Bronchial epithelial cell (primary cell): ENCODE data around the gene RNU2-63P. TPM values are rescaled to one million over a fixed set of nuclear protein-coding genes. Genes with fewer than 3 reads are reported as not detected.
A peak's percentile ranks its signal among the peaks of the same experiment; 100 is the strongest.

Experiments
- DNase-seq: peaks from one replicate; pipeline ENCODE4 v3.0.0-alpha.2; 2010; ENCODE audit warnings: low read depth
- FAIRE-seq: peaks from 2 replicates; lab custom pipeline; 2011; peaks lifted over from hg19 to GRCh38; lab: Jason Lieb, UNC
- H3K27me3 ChIP-seq: 2 replicates; pipeline ENCODE4 v1.5.1; 2011; ENCODE audit warnings: low read length; ENCODE audit not compliant: control insufficient read depth, insufficient read depth
- H3K36me3 ChIP-seq: 2 replicates; pipeline ENCODE4 v1.5.1; 2011; ENCODE audit warnings: low read length; ENCODE audit not compliant: control insufficient read depth, insufficient read depth
- H3K4me3 ChIP-seq: 2 replicates; pipeline ENCODE4 v1.5.1; 2011; ENCODE audit warnings: mild to moderate bottlenecking, low read depth, low read length, control low read depth
- total RNA-seq: library from RNA; depleted of rRNA; stranded (reverse); fragments of >200 nt; gene quantifications from 2 replicates; pipeline ENCODE4 v1.2.1, GENCODE V29; 2014
- TF ChIP-seq, protein P1 (sequence below): IDR thresholded peaks from 2 replicates; pipeline ENCODE4 v1.5.1; 2011; ENCODE audit warnings: mild to moderate bottlenecking, moderate library complexity, low read length, control low read depth, inconsistent platforms; ENCODE audit not compliant: insufficient read depth, severe bottlenecking

RNU2-63P gene
- total RNA-seq, 1 donor from 2014 or later: not detected

DNA sequence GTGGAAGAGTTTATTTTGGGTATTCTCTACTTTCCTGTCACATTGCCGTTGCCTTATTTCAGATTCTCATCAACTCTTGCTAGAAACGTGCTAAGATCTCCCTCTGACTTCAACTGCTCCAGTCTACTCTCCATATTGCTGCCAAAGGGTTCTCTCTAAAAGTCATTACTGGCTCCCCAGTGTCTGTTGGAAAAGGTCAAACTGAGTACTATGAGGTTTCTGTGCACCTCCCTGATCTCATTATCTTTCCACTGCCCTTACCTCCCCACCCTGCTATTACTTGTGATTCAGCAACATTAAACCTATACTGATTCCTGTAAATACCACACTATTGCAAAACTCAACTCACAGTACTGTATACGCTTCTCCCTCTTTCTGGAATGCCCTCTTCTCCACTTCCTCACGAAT is 41.1 kb upstream of the RNU2-63P start:
- FAIRE-seq (no peak), DNase-seq (no peak)
- H3K36me3 ChIP-seq: no peaks in the 10 kb centered on the region
- no peaks in the 10 kb centered on the region for H3K27me3 ChIP-seq
- H3K4me3 ChIP-seq: no peak overlapping the region
- TF ChIP-seq, protein P1, sequence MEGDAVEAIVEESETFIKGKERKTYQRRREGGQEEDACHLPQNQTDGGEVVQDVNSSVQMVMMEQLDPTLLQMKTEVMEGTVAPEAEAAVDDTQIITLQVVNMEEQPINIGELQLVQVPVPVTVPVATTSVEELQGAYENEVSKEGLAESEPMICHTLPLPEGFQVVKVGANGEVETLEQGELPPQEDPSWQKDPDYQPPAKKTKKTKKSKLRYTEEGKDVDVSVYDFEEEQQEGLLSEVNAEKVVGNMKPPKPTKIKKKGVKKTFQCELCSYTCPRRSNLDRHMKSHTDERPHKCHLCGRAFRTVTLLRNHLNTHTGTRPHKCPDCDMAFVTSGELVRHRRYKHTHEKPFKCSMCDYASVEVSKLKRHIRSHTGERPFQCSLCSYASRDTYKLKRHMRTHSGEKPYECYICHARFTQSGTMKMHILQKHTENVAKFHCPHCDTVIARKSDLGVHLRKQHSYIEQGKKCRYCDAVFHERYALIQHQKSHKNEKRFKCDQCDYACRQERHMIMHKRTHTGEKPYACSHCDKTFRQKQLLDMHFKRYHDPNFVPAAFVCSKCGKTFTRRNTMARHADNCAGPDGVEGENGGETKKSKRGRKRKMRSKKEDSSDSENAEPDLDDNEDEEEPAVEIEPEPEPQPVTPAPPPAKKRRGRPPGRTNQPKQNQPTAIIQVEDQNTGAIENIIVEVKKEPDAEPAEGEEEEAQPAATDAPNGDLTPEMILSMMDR: no peak

DNA sequence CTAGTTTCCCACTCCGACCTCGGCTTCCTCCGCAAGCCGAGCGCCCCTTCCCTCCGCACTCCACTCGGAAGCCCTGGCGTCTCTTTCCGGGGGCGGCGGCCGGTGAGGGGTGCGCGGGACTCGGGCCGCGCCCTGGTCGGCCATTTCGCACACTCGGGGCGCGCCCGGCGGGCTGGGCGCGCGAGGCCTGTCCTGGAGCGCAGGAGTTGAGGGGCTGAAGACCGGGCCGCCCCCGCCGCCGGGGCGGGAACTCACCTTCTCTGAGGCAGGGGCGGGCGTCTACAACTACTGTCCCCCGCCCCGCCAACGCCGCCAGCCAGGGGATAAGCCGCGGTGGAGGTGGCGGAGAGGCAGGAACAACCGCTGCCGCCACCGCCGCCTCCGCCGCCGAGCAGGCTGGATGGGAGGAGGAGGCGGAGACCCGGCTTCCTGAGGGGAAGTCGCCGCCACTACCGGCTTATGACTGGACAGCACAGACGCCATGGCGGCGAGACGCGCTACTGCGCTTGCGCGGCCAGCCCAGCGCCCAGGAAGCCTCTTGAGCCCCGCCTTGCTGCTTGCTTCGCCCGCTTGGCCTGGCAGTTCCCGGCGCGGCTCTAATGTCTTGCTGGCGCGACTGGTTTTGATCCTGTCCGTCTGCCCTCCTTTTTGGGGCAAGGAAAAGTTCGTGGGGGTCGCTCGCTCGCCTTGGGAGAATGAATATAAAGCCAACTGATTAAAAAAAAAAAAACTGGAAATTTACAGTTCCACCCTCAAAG is 39.2 kb upstream of the RNU2-63P start, which contains the start of gene KRCC1:
Gene KRCC1, minus strand, starts transcription at position 413 of the 758 bp plus-strand sequence. CDS start 27,220 bp downstream, outside the sequence.
- DNase-seq (peak; percentile 92), FAIRE-seq (no peak)
- TF ChIP-seq, protein P1: no peak
- Histone ChIP-seq H3K4me3 (peak within 1 kb of the TSS; percentile 87), H3K36me3 (no peaks in the 10 kb centered on the region), H3K27me3 (no peaks in the 10 kb centered on the region)

DNA sequence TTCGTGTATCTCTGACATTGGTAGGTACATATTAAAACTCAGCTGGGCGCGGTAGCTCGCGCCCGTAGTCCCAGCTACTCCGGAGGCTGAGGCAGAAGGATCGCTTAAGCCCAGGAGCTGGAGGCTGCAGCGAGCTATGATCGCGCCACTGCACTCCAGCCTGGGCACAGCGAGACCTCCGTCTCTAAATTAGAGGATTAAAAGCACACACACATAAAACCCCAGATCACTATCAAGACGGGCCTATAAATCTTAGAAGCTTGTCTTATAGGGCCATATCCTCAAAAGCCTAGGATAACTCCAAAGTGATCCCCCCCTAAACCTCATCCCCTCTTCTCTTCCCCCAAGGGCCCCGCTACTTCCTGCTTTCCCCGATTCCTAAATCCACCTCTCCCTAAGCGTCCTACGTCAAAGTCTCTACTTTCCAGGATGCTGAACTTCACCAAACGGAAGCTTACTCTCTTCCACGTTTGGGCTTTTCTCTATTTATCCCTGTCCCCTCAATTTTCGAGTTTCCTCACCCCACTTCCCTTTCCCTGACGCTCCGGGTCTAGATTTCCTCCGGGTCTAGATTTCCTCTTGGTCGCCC is 38.5 kb upstream of the RNU2-63P start:
- Histone ChIP-seq H3K4me3 (peak overlapping the region; percentile 87), H3K27me3 (no peaks in the 10 kb centered on the region), H3K36me3 (no peaks in the 10 kb centered on the region)
- DNase-seq (peak; percentile 16), FAIRE-seq (no peak)
- TF ChIP-seq, protein P1: no peak

DNA sequence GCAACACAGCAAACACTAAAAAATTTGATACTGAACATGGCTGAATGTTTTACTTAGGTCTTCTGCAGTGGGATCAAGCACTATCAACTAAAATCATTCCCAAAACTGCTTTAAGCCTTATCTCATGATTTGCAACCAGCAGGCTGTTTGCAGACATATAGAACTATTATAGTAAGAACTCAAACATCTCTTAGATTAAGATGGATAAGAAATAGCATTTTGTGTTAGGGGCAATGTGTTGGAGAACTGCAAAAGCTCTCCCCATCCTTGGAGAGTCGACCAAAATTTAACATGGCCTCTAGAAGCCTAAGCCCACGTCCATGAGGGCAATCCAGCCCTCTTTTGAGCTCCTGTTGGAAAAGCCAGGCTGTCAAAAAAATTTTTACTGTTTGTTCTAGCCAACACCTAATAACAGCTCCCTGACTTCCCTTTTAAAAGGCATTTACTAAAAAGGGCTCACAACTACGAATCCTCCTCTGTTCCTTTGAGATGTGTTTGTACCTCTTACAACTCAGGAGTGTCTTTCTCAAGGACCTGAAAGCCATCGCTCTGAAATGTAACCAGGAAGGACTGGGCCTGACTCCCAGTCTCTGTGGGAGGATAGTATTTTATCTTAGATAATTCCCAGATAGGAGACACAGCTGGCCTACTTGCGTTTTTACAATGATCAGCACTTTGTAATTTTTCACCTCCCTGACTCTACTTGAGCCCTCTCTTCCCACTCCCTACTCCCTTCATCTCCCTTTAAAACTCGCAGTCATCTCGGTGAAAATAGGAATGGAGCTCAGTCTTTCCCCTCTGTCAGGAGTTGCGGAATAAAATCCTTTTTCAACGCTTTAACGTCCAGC is 37.8 kb upstream of the RNU2-63P start:
- TF ChIP-seq, protein P1: no peak
- Histone ChIP-seq H3K4me3 (peak overlapping the region; percentile 87), H3K36me3 (no peaks in the 10 kb centered on the region), H3K27me3 (no peaks in the 10 kb centered on the region)
- no peak for DNase-seq
- no peak for FAIRE-seq

DNA sequence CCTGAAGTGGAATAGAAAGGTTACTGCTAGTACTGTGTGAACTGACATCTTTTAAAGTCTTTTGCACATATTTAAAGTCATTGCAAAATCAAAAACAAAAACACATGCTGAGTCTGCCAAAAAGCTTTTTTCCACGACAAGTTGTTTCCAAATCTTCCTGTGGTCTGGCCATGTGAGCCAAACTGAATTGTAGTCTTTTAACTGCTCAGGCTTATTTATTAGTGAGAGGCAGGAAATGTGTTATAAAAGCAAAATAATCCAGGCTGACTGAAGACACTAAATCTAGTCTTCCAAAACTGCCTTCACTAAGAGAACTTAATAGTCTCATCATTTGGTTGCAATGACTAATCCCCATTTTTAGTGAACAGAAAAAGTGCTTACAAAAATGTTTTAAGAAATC is 36.9 kb upstream of the RNU2-63P start:
- TF ChIP-seq, protein P1: no peak
- DNase-seq (no peak), FAIRE-seq (no peak)
- Histone ChIP-seq H3K36me3 (no peaks in the 10 kb centered on the region), H3K4me3 (no peak overlapping the region), H3K27me3 (no peaks in the 10 kb centered on the region)
